Karpas-422 (cell line): ENCODE results near the gene DRD4. TPM values are rescaled to one million over a fixed set of nuclear protein-coding genes. Genes with fewer than 3 reads are reported as not detected.

Experiments
- DNase-seq: peaks from one replicate; pipeline ENCODE4 v3.0.0-alpha.2; 2015
- H2AFZ ChIP-seq: fragments of 200-600 bp; sonication (generic); 2 replicates; pipeline ENCODE4 v1.6.1; 2014; ENCODE audit warnings: antibody characterized with exemption, low read length, mixed read lengths
- H3K27ac ChIP-seq: fragments of 200-600 bp; sonication (generic); 2 replicates; pipeline ENCODE4 v1.5.1; 2014; ENCODE audit warnings: mild to moderate bottlenecking, low read length, moderate library complexity
- H3K27me3 ChIP-seq: fragments of 200-600 bp; sonication (generic); 2 replicates; pipeline ENCODE4 v1.6.1; 2014; ENCODE audit warnings: low read length, mixed read lengths
- H3K36me3 ChIP-seq: fragments of 200-600 bp; sonication (generic); 2 replicates; pipeline ENCODE4 v1.6.1; 2014; ENCODE audit warnings: low read length, mixed read lengths; ENCODE audit not compliant: insufficient read depth
- H3K4me1 ChIP-seq: fragments of 200-600 bp; sonication (generic); 2 replicates; pipeline ENCODE4 v1.6.1; 2014; ENCODE audit warnings: mild to moderate bottlenecking, low read length, mixed read lengths
- H3K4me2 ChIP-seq: fragments of 200-600 bp; sonication (generic); 2 replicates; pipeline ENCODE4 v1.6.1; 2014; ENCODE audit warnings: low read length, low read depth, mild to moderate bottlenecking; ENCODE audit not compliant: poor library complexity, severe bottlenecking
- H3K4me3 ChIP-seq: fragments of 200-600 bp; sonication (generic); 2 replicates; pipeline ENCODE4 v1.5.1; 2014; ENCODE audit warnings: mild to moderate bottlenecking, antibody characterized with exemption, low read length, mixed read lengths
- H3K79me2 ChIP-seq: fragments of 200-600 bp; sonication (generic); 2 replicates; pipeline ENCODE4 v1.6.1; 2014; ENCODE audit warnings: mild to moderate bottlenecking, low read length, mixed read lengths
- H3K9ac ChIP-seq: fragments of 200-600 bp; sonication (generic); 2 replicates; pipeline ENCODE4 v1.6.0; 2014; ENCODE audit warnings: low read length
- H3K9me2 ChIP-seq: fragments of 200-600 bp; sonication (generic), shearing (Covaris generic); replicated peaks from 2 replicates; pipeline ENCODE4 v1.6.0; 2014; ENCODE audit warnings: mild to moderate bottlenecking, low read length, moderate library complexity; ENCODE audit not compliant: insufficient read depth
- H3K9me3 ChIP-seq: fragments of 300-700, 200-600 bp; sonication (generic); 2 replicates; pipeline ENCODE4 v1.6.1; 2014; ENCODE audit warnings: low read length, mixed read lengths
- H4K20me1 ChIP-seq: fragments of 200-600 bp; sonication (generic); 2 replicates; pipeline ENCODE4 v1.6.1; 2014; ENCODE audit warnings: mild to moderate bottlenecking, antibody characterized with exemption, low read length, low read depth; ENCODE audit not compliant: insufficient read depth
- total RNA-seq: library from RNA; depleted of rRNA; stranded (reverse); fragments of >200 nt; shearing (Covaris generic); gene quantifications from 2 replicates; pipeline ENCODE4 v1.2.3, GENCODE V29; 2014; ENCODE audit warnings: low replicate concordance

The DRD4 gene
- total RNA-seq, 1 experiment from 2014 or later = not detected

- Histone ChIP-seq H3K9ac (no peak overlapping the region), H2AFZ (no peak overlapping the region), H3K9me2 (no peaks in the 10 kb centered on the region), H4K20me1 (peaks cover 27% of the 10 kb centered on the region; the same call in 1 of the 2 replicates), H3K27me3 (no peaks in the 10 kb centered on the region), H3K9me3 (no peaks in the 10 kb centered on the region), H3K4me3 (no peak overlapping the region), H3K36me3 (no peaks in the 10 kb centered on the region; the same call in 1 of the 2 replicates), H3K79me2 (peaks cover 7% of the 10 kb centered on the region; the same call in 1 of the 2 replicates), H3K4me2 (no peak overlapping the region), H3K27ac (no peak overlapping the region), H3K4me1 (peaks cover 27% of the 10 kb centered on the region)
- peak; percentile 74 for DNase-seq
These were observed 24.7 kb upstream of the DRD4 start for GRCh38 chr11:612201-612960.

- DNase-seq = no peak
- no peak overlapping the region for H3K27ac ChIP-seq
- no peak overlapping the region for H2AFZ ChIP-seq
- H3K9me2 ChIP-seq = no peaks in the 10 kb centered on the region
- H3K36me3 ChIP-seq = no peaks in the 10 kb centered on the region; the same call in 1 of the 2 replicates
- no peak overlapping the region for H3K4me3 ChIP-seq
- no peaks in the 10 kb centered on the region for H3K9me3 ChIP-seq
- H3K27me3 ChIP-seq = no peaks in the 10 kb centered on the region
- H4K20me1 ChIP-seq = peaks cover 27% of the 10 kb centered on the region; the same call in 1 of the 2 replicates
- H3K9ac ChIP-seq = no peak overlapping the region
- H3K79me2 ChIP-seq = peaks cover 7% of the 10 kb centered on the region; the same call in 1 of the 2 replicates
- no peak overlapping the region for H3K4me2 ChIP-seq
- peaks cover 27% of the 10 kb centered on the region for H3K4me1 ChIP-seq
These were observed 24.1 kb upstream of the DRD4 start for GRCh38 chr11:612961-613300.

- DNase-seq = peak; percentile 86
- H3K4me2 ChIP-seq = peak overlapping the region; percentile 50
- peaks cover 27% of the 10 kb centered on the region; the same call in 1 of the 2 replicates for H4K20me1 ChIP-seq
- H3K27me3 ChIP-seq = no peaks in the 10 kb centered on the region
- no peak overlapping the region for H2AFZ ChIP-seq
- H3K9ac ChIP-seq = peak overlapping the region; percentile 21; the same call in 1 of the 2 replicates
- H3K36me3 ChIP-seq = no peaks in the 10 kb centered on the region; the same call in 1 of the 2 replicates
- peaks cover 7% of the 10 kb centered on the region; the same call in 1 of the 2 replicates for H3K79me2 ChIP-seq
- no peaks in the 10 kb centered on the region for H3K9me2 ChIP-seq
- no peaks in the 10 kb centered on the region for H3K9me3 ChIP-seq
- H3K27ac ChIP-seq = no peak overlapping the region
- peaks cover 27% of the 10 kb centered on the region for H3K4me1 ChIP-seq
- no peak overlapping the region; the same call in 1 of the 2 replicates for H3K4me3 ChIP-seq
These were observed 23.6 kb upstream of the DRD4 start for GRCh38 chr11:613369-613968.

GRCh38 chr11:614021-614622 lies 22.9 kb upstream of the DRD4 start:
- H3K36me3 ChIP-seq = no peaks in the 10 kb centered on the region; the same call in 1 of the 2 replicates
- H3K9ac ChIP-seq = peak overlapping the region; percentile 21; the same call in 1 of the 2 replicates
- peak overlapping the region; percentile 92; the same call in 1 of the 2 replicates for H3K4me3 ChIP-seq

GRCh38 chr11:614623-615503 lies 22.2 kb upstream of the DRD4 start:
- H3K4me3 ChIP-seq = peak overlapping the region; percentile 92
- no peaks in the 10 kb centered on the region for H3K9me2 ChIP-seq
- DNase-seq = no peak
- H4K20me1 ChIP-seq = peaks cover 27% of the 10 kb centered on the region; the same call in 1 of the 2 replicates
- H3K4me1 ChIP-seq = peaks cover 27% of the 10 kb centered on the region
- no peaks in the 10 kb centered on the region for H3K27me3 ChIP-seq
- peaks cover 7% of the 10 kb centered on the region; the same call in 1 of the 2 replicates for H3K79me2 ChIP-seq
- H3K4me2 ChIP-seq = peak overlapping the region; percentile 97
- peak overlapping the region; percentile 85; the same call in 1 of the 2 replicates for H3K27ac ChIP-seq
- H3K36me3 ChIP-seq = no peaks in the 10 kb centered on the region; the same call in 1 of the 2 replicates
- H2AFZ ChIP-seq = no peak overlapping the region
- no peaks in the 10 kb centered on the region for H3K9me3 ChIP-seq
- H3K9ac ChIP-seq = peak overlapping the region; percentile 79

More at GRCh38 chr11:614021-614622, 22.9 kb upstream of the DRD4 start:
- peak overlapping the region; percentile 50 for H3K4me2 ChIP-seq
- H3K4me1 ChIP-seq = peaks cover 27% of the 10 kb centered on the region
- no peaks in the 10 kb centered on the region for H3K9me3 ChIP-seq
- DNase-seq = no peak
- H3K79me2 ChIP-seq = peaks cover 7% of the 10 kb centered on the region; the same call in 1 of the 2 replicates
- H2AFZ ChIP-seq = no peak overlapping the region
- peaks cover 27% of the 10 kb centered on the region; the same call in 1 of the 2 replicates for H4K20me1 ChIP-seq
- H3K27me3 ChIP-seq = no peaks in the 10 kb centered on the region
- no peak overlapping the region for H3K27ac ChIP-seq
- H3K9me2 ChIP-seq = no peaks in the 10 kb centered on the region

- peaks cover 7% of the 10 kb centered on the region; the same call in 1 of the 2 replicates for H3K79me2 ChIP-seq
- H3K9me2 ChIP-seq = no peaks in the 10 kb centered on the region
- peak within 1 kb of the TSS; percentile 97 for H3K4me2 ChIP-seq
- no peaks in the 10 kb centered on the region; the same call in 1 of the 2 replicates for H3K36me3 ChIP-seq
- H3K9me3 ChIP-seq = no peaks in the 10 kb centered on the region
- H3K27me3 ChIP-seq = no peaks in the 10 kb centered on the region
- H2AFZ ChIP-seq = no peak within 1 kb of the TSS
- peak within 1 kb of the TSS; percentile 79 for H3K9ac ChIP-seq
- peak; percentile 97 for DNase-seq
- H4K20me1 ChIP-seq = peaks cover 27% of the 10 kb centered on the region; the same call in 1 of the 2 replicates
- peak within 1 kb of the TSS; percentile 92 for H3K4me3 ChIP-seq
- peaks cover 27% of the 10 kb centered on the region for H3K4me1 ChIP-seq
- peak within 1 kb of the TSS; percentile 85 for H3K27ac ChIP-seq
These were observed 21.4 kb upstream of the DRD4 start, which contains the start of gene IRF7 for GRCh38 chr11:615504-616319. IRF7 (minus strand) TSS chr11:615950; CDS start chr11:615364, 586 bp downstream.
